CD4-positive, alpha-beta T cell (primary cell): Measurements from ENCODE around the gene WBP1L. TPM values are rescaled to one million over a fixed set of nuclear protein-coding genes. Genes with fewer than 3 reads are reported as not detected.
"Not testable (repeated sequence)": the region's sequence is repeated elsewhere in the genome, so short reads cannot be mapped to it uniquely, and the experiment has no call there.

Experiments used
- ATAC-seq: fragments of 200-7000 bp; cut with Tn5 transposase; one replicate; pipeline ENCODE4 v1.10.0; 2022; ENCODE audit warnings: mild to moderate bottlenecking; ENCODE audit not compliant: poor library complexity
- CTCF ChIA-PET: fragments of 350-600 bp; sonication (Branson Sonifier 250); formaldehyde crosslinking; loops from one replicate; lab custom pipeline; 2021; ENCODE audit warnings: antibody characterized with exemption, inconsistent platforms; lab: Charles Lee
- POLR2A ChIA-PET: fragments of 350-600 bp; sonication (Branson Sonifier 250); formaldehyde crosslinking; loops from one replicate; lab custom pipeline; 2021; ENCODE audit warnings: antibody characterized with exemption, inconsistent platforms; lab: Charles Lee
- DNase-seq, 14 experiments: peaks; one replicate each; pipeline ENCODE4 v3.0.0-alpha.2; 2013 to 2020; ENCODE audit warnings: mixed read lengths in 2 of 14
- H3K27ac ChIP-seq, 2 donors: one replicate each; pipeline versions ENCODE4 v1.5.1 to v1.7.0; 2013; ENCODE audit warnings: low read length in 2 of 2, low read depth in 1 of 2, mild to moderate bottlenecking in 1 of 2
- H3K27me3 ChIP-seq, 2 experiments: 1 replicate in 1 of 2; 2 replicates in 1 of 2; pipeline versions ENCODE4 v1.6.1 to v1.7.0; 2013; ENCODE audit warnings: low read length in 2 of 2, control low read depth in 1 of 2, mild to moderate bottlenecking in 1 of 2, moderate library complexity in 1 of 2; ENCODE audit not compliant: insufficient read depth in 2 of 2, control insufficient read depth in 1 of 2
- H3K36me3 ChIP-seq: one replicate; pipeline ENCODE4 v1.6.1; 2013; ENCODE audit warnings: low read length, control low read depth; ENCODE audit not compliant: insufficient read depth
- H3K4me1 ChIP-seq: one replicate; pipeline ENCODE4 v1.6.1; 2013; ENCODE audit warnings: low read length, control low read depth; ENCODE audit not compliant: insufficient read depth
- H3K4me3 ChIP-seq: one replicate; pipeline ENCODE4 v1.5.1; 2013; ENCODE audit warnings: mild to moderate bottlenecking, low read length, moderate library complexity
- H3K9me3 ChIP-seq, 2 experiments: 1 replicate in 1 of 2; 2 replicates in 1 of 2; pipeline versions ENCODE4 v1.6.1 to v1.7.0; 2013; ENCODE audit warnings: low read length in 2 of 2, mild to moderate bottlenecking in 2 of 2, control low read depth in 1 of 2, moderate library complexity in 1 of 2; ENCODE audit not compliant: control insufficient read depth in 1 of 2, insufficient read depth in 1 of 2
- H3K27ac Mint-ChIP-seq: one replicate; pipeline ENCODE4 v1.8.0; 2020; ENCODE audit warnings: mixed read lengths
- H3K27me3 Mint-ChIP-seq: one replicate; pipeline ENCODE4 v1.8.0; 2021; ENCODE audit warnings: mixed read lengths
- H3K36me3 Mint-ChIP-seq: one replicate; pipeline ENCODE4 v1.8.0; 2021; ENCODE audit warnings: low read depth, mixed read lengths
- H3K4me1 Mint-ChIP-seq: one replicate; pipeline ENCODE4 v1.8.0; 2021; ENCODE audit warnings: low read depth, mixed read lengths
- H3K4me3 Mint-ChIP-seq: one replicate; pipeline ENCODE4 v1.8.0; 2020; ENCODE audit warnings: mild to moderate bottlenecking, mixed read lengths
- H3K9me3 Mint-ChIP-seq: one replicate; pipeline ENCODE4 v1.8.0; 2020; ENCODE audit warnings: mixed read lengths
- CTCF ChIP-seq: fragments of 200-600 bp; IDR thresholded peaks from one replicate; pipeline ENCODE4 v1.8.0; 2022; ENCODE audit warnings: antibody characterized with exemption, mild to moderate bottlenecking
- intact Hi-C, 2 experiments: fragments of 100-400 bp; cut with DNase I in 1 of 2; cut with micrococcal nuclease in 1 of 2; formaldehyde crosslinking; loops; one replicate each; pipeline versions ENCODE4 v1.15.1 to v1.9.0; 2023 to 2025; cut with DNase I, micrococcal nuclease
- total RNA-seq, 174 experiments: library from RNA in 2 of 174; stranded (reverse) in 2 of 174; gene quantifications; one replicate each; pipeline ENCODE4 v1.2.3 and lab custom pipeline; 2021 to 2026

The WBP1L gene
- total RNA-seq, 2 experiments from 2014 or later = 6.1 to 6.5 TPM

DNA sequence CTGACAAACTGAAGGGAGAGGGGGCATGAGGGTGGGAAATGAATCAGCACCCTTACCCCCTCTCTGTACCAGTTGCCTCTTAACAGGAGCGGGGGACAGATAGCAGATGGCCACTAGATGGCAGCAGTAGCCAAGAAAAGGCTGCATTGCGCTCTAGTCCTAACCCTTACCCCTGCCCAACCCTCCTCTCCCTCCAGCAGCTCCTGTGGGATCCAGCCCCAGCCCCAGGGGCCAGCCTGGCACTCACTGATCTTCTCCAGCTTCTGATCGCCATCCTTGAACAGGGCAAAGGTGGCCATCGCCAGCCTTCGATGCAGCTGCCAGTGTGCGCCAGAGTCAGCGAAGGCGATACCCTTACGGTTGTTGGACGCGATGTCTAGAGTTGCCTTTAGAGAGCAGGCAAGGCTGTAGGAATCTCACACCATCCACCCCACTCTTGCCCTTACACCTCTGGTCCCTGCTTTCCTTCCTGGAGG lies 91.3 kb downstream of the WBP1L start:
- ATAC-seq (peak; percentile 93), DNase-seq (peak; percentile 55 to 87 (median 68))
- Histone ChIP-seq H3K9me3 (peaks cover 0 to 11% of the 10 kb centered on the region in 2 experiments), H3K36me3 (no peaks in the 10 kb centered on the region), H3K4me3 (no peak overlapping the region), H3K27me3 (no peaks in the 10 kb centered on the region), H3K27ac (no peak overlapping the region), H3K4me1 (peaks cover 5% of the 10 kb centered on the region)
- intact Hi-C loops = loop anchor here (1.0 to 10.0 kb wide), 8 partner anchors 66 to 850 kb away; no protein-coding TSS in a partner anchor
- peaks cover 8% of the 10 kb centered on the region for H3K9me3 Mint-ChIP-seq
- peaks cover 10% of the 10 kb centered on the region for H3K27me3 Mint-ChIP-seq
- TF ChIP-seq CTCF = peak; percentile 86
- H3K27ac Mint-ChIP-seq = no peak overlapping the region
- CTCF ChIA-PET = interaction anchor here (0.8 to 1.0 kb wide), 2 partner anchors 19 to 409 kb away, joined by 3 to 4 read pairs; partner anchors contain the start of gene BORCS7
- H3K36me3 Mint-ChIP-seq = no peaks in the 10 kb centered on the region
- H3K4me3 Mint-ChIP-seq = no peak overlapping the region
- no peaks in the 10 kb centered on the region for H3K4me1 Mint-ChIP-seq
- POLR2A ChIA-PET = no interaction called here

GRCh38 chr10:102837230-102837721 lies 93.5 kb downstream of the WBP1L start, which contains the start of gene CYP17A1:
Gene CYP17A1 (minus strand): TSS chr10:102837413. CDS start chr10:102837361, 52 bp downstream.
- no peaks in the 10 kb centered on the region for H3K27me3 ChIP-seq
- intact Hi-C loops = loop anchor here in 1 of 2 experiments (10.0 kb wide), 1 partner anchor 848 kb away; no protein-coding TSS in a partner anchor
- H3K9me3 ChIP-seq = peaks cover 0 to 11% of the 10 kb centered on the region in 2 experiments
- TF ChIP-seq CTCF = no peak
- no peaks in the 10 kb centered on the region for H3K36me3 Mint-ChIP-seq
- H3K4me1 ChIP-seq = peaks cover 5% of the 10 kb centered on the region
- H3K27ac ChIP-seq = no peak within 1 kb of the TSS
- ATAC-seq (no peak), DNase-seq (no peak)
- POLR2A ChIA-PET = no interaction called here
- no peak within 1 kb of the TSS for H3K4me3 ChIP-seq
- H3K4me3 Mint-ChIP-seq = no peak within 1 kb of the TSS
- H3K27ac Mint-ChIP-seq = no peak within 1 kb of the TSS
- peaks cover 10% of the 10 kb centered on the region for H3K27me3 Mint-ChIP-seq
- peaks cover 8% of the 10 kb centered on the region for H3K9me3 Mint-ChIP-seq
- H3K36me3 ChIP-seq = no peaks in the 10 kb centered on the region
- H3K4me1 Mint-ChIP-seq = no peaks in the 10 kb centered on the region
- CTCF ChIA-PET = interaction anchor here (1.3 kb wide), 1 partner anchor 407 kb away, joined by 3 read pairs; no protein-coding TSS in a partner anchor

DNA sequence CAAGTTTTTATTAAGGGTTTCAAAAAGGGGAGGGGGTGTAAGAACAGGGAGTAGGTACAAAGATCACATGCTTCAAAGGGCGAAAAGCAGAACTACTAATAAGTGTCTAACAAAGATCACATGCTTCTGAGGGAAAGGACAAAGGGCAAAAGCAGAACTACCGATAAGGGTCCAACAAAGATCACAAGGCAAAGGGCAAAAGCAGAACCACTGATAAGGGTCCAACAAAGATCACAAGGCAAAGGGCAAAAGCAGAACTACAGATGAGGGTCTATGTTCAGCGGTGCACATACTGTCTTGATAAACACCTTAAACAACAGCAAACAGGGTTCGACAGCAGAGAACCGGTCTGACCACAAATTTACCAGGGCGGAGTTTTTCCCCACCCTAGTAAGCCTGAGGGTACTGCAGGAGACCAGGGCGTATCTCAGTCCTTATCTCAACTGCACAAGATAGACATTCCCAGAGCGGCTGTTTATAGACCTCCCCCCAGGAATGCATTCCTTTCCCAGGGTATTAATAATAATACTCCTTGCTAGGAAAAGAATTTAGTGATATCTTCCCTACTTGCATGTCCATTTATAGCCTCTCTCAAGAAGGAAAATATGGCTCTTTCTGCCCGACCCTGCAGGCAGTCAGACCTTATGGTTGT lies 94.7 kb downstream of the WBP1L start:
- POLR2A ChIA-PET, H3K4me3 Mint-ChIP-seq, H3K27me3 ChIP-seq, H3K27ac Mint-ChIP-seq, H3K36me3 ChIP-seq, DNase-seq, H3K4me3 ChIP-seq, H3K4me1 ChIP-seq, ATAC-seq, H3K36me3 Mint-ChIP-seq, H3K27ac ChIP-seq, H3K9me3 Mint-ChIP-seq, H3K4me1 Mint-ChIP-seq: not testable (repeated sequence)
- peaks cover 10% of the 10 kb centered on the region for H3K27me3 Mint-ChIP-seq
- CTCF ChIA-PET = interaction anchor here (1.3 kb wide), 1 partner anchor 406 kb away, joined by 3 read pairs; no protein-coding TSS in a partner anchor
- intact Hi-C loops = loop anchor here in 1 of 2 experiments (10.0 kb wide), 1 partner anchor 846 kb away; no protein-coding TSS in a partner anchor
- peaks cover 0 to 11% of the 10 kb centered on the region in 2 experiments for H3K9me3 ChIP-seq
